Measurements from ENCODE around the gene ID2.

ID2 gene

GRCh38 chr2:8667896-8668512, 13.9 kb upstream of the ID2 start:
- in situ Hi-C loops (cut with MboI; ENCODE audit: low sequenced_read_pairs): no loop called here

DNA sequence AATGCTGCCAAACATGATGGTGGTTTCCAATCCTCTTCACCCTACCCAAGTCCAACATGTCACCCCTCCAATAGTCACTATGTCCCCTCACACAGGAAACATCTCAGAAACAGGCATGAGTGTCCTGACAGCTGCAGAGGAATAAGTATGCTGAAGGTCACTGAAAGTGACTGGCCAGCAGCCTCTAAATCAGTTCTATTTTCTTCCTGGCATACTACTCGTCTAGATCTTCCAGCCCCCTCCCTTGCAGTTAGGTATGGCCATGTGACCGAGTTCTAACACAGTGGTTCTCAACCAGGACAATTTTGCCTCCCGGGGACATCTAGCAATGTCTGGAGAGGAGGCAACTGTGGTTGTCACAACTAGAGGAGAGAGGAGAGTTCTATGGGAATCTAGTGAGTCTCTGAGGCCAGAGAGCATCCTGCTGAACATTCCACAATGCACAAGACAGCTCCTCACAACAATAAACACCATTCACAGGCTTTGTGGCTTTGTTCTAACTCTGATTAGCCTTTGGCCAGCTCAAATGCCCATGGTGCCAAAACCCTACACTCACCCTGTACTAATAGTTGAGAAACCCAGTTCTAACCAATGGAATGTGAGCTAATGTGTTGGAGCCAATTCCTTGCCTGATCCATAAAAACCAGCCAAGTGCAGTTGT, 12.6 kb upstream of the ID2 start:
- in situ Hi-C loops (cut with MboI; ENCODE audit: low sequenced_read_pairs): no loop called here

- in situ Hi-C loops (cut with MboI; ENCODE audit: low sequenced_read_pairs): no loop called here
Measured at GRCh38 chr2:8670580-8670979, 11.3 kb upstream of the ID2 start.

DNA sequence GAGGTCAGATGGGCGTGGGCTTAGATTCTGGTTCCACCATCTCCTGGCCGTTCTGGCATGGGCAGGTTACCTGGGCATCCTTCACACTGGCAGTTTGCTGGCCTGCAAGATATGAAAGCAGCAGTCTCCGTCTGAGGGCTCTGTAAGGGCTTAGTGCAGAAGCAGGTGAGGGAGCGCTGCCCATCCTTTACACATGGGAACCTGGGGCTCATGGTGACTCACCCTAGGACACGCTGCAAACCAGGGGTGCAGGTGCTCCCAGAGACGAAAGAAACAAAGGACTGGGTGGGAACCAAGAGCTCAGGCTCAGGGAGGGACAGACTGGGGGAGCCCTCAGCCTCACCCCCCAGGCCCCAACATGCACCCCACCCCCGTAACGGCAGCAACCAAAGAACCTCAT, 10.7 kb upstream of the ID2 start:
- in situ Hi-C loops (cut with MboI; ENCODE audit: low sequenced_read_pairs): no loop called here

- in situ Hi-C loops (cut with MboI; ENCODE audit: low sequenced_read_pairs): no loop called here
Measured at GRCh38 chr2:8671802-8672201, 10.1 kb upstream of the ID2 start.

GRCh38 chr2:8672940-8673339, 8.9 kb upstream of the ID2 start:
- in situ Hi-C loops (cut with MboI; ENCODE audit: low sequenced_read_pairs): no loop called here

GRCh38 chr2:8673381-8673780, 8.5 kb upstream of the ID2 start:
- in situ Hi-C loops (cut with MboI; ENCODE audit: low sequenced_read_pairs): no loop called here

DNA sequence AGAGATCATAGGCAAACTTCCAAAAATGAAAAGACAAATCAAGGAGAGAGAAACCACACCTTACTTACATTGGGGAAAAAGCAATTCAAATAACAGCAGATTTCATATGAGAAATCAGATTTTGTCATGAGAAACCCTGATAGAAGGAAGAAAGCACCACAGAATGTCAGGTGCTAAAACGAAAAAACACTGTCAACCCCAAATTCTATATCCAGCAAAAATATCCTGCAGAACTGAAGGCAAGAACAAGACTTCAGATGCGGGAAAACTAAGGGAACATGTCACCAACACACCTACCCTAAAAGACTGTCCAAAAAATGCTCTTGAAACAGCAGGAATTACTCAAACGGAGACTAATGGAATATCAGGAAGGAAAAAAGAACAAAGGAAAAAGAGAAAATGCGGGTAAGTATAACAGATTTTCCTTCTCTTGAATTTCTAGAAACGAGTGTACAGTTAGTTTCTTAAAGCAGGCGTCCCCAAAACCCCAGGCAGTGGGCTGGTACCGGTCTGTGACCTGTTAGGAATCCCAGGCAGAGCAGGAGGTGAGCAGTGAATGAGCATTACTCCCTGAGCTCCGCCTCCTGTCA, 7.3 kb upstream of the ID2 start:
- in situ Hi-C loops (cut with MboI; ENCODE audit: low sequenced_read_pairs): loop anchor here (25.0 kb wide), 3 partner anchors 387 to 1237 kb away; no protein-coding TSS in a partner anchor

- in situ Hi-C loops (cut with MboI; ENCODE audit: low sequenced_read_pairs): loop anchor here (25.0 kb wide), 3 partner anchors 388 to 1238 kb away; no protein-coding TSS in a partner anchor
Measured at GRCh38 chr2:8675543-8675942, 6.3 kb upstream of the ID2 start.

DNA sequence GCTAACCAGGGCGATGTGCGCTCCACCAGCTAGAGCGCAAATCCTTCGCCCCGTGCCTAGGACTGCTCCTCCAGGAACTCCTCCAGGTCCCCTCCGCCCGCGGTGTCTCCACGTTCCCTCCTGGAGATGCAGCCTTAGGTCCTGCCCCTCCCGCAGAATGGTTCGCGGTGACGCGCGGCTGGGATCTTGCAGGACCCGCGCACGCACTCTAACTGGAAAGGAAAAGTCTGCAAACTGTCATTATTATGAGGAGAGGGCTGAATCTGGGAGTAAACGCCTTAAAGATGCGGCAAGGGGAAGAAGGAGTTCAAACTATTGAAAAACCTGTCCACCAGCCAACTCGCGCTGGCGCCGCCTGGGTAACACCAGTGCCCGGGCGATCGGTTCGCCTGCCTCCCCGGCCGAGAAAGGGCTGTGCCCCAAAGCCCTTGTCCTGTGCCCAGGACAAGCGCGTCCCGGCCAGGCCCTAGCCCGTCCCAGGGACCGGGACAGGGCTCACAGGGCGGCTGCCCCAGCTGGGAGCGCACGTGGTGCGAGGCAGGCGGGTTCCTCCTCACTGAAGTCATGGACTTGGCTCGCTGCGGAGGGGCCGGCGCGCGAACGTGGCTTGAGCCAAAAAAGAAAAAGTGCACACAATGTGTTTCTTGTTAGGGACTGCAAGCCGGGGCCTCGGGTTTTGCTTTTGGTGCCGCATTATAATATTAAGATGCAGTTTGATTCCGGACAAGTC, 5.5 kb upstream of the ID2 start:
- in situ Hi-C loops (cut with MboI; ENCODE audit: low sequenced_read_pairs): loop anchor here (25.0 kb wide), 3 partner anchors 389 to 1239 kb away; no protein-coding TSS in a partner anchor

- in situ Hi-C loops (cut with MboI; ENCODE audit: low sequenced_read_pairs): loop anchor here (25.0 kb wide), 3 partner anchors 390 to 1240 kb away; no protein-coding TSS in a partner anchor
Measured at GRCh38 chr2:8676921-8677645, 4.8 kb upstream of the ID2 start.

DNA sequence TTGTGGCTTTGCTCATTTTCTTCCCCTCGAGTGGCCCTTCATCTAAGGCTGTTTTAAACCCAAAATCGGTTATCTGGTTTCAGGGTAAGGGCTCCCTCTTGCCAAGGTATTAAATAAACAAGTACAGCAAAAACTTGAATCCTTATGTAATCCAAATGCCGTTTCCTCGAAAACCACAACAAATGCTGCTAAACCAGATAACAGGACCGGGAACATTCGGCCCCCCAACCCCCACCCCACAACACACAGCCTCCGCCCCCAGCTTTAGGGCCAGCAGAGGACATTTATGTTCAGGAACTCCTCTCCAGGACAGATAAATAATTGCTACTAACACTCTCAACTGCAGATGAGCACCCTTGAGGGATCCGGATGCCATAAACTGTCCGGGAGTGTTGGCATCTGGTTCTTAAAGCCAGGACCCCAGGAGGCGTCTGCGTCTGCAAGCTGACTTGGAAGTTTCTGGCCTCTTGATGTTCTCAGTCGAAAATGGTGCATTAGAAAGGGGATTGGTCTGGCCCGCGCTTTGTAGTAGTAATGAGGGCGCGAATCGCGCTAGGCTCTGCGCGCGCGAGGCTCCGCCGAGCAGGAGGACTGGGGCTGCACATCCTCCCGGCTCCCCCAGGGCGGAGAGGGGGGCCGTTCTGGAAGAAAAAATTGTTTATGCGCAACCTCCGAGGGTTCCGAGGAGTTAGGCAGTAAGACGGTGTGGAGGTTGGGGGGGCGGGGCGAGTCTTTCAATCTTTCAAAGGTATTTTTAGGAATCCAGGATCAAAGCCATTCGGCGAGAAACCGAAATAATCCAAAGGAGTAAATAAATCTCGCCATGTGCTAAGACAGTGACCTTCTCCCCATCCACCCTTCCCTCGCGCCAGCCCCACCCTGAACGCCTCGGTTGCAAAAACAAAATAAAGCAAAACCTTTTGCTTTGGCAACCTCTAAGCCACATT, 3.9 kb upstream of the ID2 start:
- in situ Hi-C loops (cut with MboI; ENCODE audit: low sequenced_read_pairs): loop anchor here (25.0 kb wide), 3 partner anchors 391 to 1241 kb away; no protein-coding TSS in a partner anchor

GRCh38 chr2:8678731-8679566, 2.9 kb upstream of the ID2 start:
- in situ Hi-C loops (cut with MboI; ENCODE audit: low sequenced_read_pairs): loop anchor here (25.0 kb wide), 3 partner anchors 392 to 1242 kb away; no protein-coding TSS in a partner anchor

GRCh38 chr2:8679567-8679826, 2.4 kb upstream of the ID2 start:
- in situ Hi-C loops (cut with MboI; ENCODE audit: low sequenced_read_pairs): loop anchor here (25.0 kb wide), 3 partner anchors 392 to 1242 kb away; no protein-coding TSS in a partner anchor

DNA sequence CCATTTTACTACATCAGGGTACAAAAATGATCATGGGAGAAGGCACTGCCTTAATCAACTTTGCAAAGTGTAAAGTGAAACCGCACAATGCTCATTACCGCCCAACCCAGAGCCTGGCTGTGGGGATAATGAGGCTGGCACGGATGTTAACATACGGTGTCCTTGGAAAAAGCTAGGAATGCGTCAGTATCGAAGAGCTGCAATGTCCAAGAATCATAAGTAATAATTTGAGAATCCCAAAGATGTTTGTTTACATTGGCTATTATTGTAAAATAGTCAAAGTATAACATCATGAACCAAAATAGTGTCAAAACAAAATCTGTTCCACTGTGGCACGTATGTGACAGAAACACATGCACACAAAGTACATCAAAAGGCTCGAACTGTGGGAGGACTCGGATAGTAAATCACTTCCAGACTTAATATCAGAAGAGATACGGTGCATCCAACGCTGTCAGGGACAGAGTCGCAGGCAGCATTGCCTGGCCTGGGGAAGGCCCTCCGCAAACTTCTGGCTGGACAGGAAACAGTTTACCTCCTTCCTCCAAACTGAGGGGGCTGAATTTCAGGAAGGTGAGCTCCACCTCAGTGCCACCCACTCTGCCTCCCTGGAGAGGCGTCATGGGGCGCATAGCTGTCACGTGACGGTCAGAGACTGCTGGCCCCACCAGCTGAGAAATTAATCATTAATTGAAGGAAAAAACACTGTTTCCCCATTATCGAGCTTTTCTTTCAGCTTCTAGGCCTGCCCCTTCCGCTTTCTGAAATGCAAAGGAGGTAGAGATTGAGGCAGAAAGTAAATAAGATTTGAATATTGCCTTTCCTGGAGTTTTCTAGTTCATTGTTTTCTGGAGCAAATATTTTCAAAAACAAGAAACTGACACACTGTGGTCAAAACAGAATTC, 1.8 kb upstream of the ID2 start:
- in situ Hi-C loops (cut with MboI; ENCODE audit: low sequenced_read_pairs): loop anchor here (10.0 to 25.0 kb wide), 4 partner anchors 145 to 1243 kb away; no protein-coding TSS in a partner anchor

DNA sequence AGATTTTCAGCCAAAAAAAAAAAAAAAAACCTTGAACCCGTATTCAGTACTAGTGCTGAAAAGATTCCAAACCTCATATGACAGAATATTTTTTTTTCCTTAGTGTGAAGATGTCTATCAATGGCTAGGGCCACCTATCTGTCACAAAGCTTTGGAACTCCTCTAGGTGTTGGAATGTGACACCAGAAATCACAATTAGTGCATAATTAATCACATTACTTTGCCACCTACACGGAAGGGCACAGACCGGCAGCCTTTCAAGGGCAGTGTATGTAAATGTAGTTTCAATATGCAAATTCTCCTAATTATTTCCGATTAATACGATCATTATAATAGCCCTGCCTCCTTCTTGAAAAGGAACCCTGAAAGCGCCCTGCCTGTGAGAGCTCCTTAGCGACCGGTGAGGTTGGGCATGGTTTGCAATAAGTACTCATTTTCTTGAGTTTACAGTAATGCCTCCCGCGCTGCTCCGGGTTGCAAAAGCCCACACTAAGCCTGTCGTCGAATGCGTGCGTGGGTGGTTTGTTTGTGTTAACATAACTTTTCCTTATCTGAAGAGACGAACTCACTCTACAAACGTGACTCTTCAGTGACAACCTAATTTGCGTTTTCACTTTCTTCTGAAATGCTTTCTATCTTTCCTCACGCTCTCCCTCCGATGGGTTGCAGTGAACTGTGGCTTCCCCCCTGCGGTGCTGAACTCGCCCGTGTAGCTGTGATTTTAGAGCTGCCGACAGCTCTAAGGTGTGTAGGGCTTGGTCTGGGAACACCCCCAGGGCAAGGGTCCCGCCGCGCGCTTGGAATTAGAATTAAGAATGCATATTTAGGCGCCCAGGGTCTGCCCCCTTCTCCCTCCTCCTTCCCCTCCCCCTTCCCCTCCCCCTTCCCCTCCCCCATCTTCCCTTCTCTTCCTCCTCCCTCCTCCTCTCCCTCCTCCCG, 765 bp upstream of the ID2 start:
- in situ Hi-C loops (cut with MboI; ENCODE audit: low sequenced_read_pairs): loop anchor here (10.0 to 25.0 kb wide), 4 partner anchors 146 to 1244 kb away; no protein-coding TSS in a partner anchor
